ENCODE measurements around the gene C12orf42. TPM values are rescaled to one million over a fixed set of nuclear protein-coding genes. Genes with fewer than 3 reads are reported as not detected.

Gene C12orf42
- total RNA-seq, 1 donor from 2014 or later = not detected

DNA sequence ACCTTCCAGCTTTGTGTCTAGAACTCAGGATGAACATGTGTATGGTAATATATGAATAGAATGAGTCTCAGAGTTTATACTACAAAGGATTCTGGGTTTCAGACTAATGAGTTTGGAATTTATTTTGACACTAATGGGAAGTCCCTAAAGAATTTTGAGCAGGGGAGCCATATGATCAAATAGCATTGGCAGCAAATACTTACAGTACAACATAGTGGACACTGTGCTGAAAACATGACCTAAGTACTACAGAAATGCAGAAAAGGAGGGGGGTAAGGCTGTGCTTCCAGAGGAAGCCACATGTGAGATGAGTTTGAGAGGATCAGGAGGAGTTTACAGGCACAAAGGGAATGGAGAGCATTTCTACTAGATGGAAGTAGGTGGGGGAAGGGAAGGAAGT, 225.8 kb downstream of the C12orf42 start:
- DNase-seq (ENCODE audit: low read depth in 2 of 2) = no peak

DNA sequence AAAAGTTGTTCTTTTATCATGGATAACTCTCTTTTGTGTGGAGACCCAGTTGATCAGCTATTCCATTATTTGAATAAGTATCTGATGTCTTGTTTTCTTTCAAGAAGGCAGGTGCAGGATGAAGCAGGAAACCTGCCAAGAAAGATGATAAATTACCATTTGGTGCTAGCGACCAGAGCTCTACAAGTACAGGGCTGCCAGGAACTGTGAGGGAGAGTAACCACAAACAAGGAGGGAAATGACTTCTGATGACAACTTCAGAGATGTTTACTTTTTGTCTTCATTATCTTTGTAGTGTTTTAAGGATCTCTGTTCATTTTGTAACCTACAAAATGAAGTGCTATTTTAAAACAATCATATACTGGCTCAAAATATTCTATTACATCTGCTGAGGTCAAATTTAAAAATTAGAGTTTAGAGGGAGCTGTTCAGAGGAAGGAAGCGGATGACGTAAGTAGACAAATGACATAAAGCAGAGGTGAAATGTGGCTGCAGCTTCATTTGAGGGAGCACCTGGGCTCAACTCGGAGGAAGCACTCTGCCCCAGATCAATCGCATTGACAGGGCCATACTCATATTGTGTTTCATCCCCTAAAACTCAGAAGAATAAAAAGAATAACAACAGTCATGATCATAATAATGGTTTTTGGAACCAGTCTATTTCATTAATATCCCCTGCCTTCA, 226.8 kb downstream of the C12orf42 start:
- DNase-seq (ENCODE audit: low read depth in 2 of 2) = no peak

DNA sequence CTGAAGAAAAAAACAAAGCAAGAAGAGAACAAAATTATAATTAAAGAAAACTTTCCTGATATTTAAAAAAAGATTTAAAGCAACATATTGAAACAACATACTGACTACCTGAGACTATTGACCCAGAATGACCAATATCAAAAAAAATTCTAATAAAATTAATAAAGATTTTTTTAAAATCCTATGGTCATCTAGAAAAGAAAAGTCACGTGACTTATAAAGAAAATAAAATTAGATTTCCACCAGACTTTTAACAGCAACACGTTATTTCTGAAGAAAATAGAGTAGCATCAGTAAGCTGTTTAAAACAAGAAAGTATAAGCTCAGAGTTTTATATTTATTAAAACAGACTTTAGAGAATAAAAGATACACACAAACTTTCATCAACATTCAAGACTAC, 238.0 kb downstream of the C12orf42 start:
- no peak for DNase-seq (ENCODE audit: low read depth in 2 of 2)

Other genes with a start within 250 kb of the C12orf42 start
- 5.7 and 10.5 TPM in 2 replicates for gene STAB2, start 91.3 kb upstream of the C12orf42 start, total RNA-seq